ENCODE measurements around the gene HTR4.
A peak's percentile ranks its signal among the peaks of the same experiment; 100 is the strongest.

Gene HTR4

DNA sequence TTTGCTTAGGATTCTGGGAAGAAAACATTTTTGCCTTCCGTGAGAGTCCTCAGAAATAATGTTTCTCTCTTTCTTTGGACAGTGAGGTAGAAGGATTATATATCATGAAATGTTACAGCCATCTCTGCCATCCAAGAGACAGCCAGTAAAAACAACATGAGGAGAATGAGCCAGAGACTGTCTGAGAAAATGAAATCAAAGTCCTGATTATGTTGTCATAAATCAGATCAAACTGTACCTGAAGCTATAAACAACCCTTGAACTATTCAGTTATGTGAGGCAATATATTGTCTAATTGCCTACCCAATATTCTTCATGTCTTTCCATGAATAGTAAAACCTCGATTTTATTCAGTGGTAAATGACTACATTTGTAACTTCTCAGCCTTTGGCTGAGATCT lies 9.2 kb upstream of the HTR4 start:
- DNase-seq (ENCODE audit: low read depth) = no peak

DNA sequence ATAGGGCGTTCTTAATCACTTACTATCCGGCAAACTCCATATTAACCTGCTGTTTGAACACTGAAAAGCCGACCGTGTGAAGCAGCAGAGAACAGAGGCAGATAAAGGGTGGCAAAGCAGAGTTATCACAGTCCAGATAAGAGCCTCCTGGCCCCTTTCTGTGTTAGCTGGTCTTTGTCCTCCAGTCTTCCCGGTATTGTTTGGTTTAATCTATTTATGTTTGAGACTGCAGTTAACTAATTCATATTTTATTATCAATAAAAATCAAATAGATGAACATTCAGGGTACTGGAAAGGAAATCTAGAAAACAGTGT lies 6.0 kb upstream of the HTR4 start:
- no peak for DNase-seq (ENCODE audit: low read depth)

DNA sequence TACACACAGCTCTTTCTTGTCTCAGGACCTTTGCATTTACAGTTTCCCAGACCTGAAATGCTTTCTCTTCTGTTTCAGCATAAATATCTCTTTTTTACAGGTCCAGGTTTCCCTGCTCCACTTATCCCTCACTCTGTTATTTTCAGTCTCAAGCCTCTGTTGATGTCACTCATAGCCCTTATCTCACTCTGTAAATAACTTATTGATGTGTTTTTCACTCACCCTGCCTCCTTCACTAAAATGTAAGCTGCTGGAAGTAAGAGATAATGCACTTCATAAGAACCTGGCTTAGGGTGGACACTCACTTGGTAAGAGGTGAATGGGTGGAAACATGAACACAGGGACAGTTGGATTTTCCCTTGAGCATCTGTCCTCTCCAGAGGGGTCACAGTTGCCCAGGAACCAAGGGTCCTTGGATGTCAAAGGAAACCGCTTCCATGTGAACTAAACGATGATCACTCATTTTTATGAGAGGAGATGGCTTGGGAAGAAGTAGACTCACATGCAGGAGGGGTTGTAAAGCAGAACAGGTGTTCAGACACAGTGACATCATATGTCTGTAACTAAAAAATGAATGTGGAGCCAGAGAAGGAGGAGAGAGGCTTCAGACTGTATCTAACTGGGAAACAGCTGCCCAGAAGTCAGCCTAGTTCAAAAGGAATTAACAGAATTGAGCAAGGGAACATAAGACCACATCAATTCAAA lies 5.5 kb upstream of the HTR4 start:
- DNase-seq (ENCODE audit: low read depth) = no peak

DNA sequence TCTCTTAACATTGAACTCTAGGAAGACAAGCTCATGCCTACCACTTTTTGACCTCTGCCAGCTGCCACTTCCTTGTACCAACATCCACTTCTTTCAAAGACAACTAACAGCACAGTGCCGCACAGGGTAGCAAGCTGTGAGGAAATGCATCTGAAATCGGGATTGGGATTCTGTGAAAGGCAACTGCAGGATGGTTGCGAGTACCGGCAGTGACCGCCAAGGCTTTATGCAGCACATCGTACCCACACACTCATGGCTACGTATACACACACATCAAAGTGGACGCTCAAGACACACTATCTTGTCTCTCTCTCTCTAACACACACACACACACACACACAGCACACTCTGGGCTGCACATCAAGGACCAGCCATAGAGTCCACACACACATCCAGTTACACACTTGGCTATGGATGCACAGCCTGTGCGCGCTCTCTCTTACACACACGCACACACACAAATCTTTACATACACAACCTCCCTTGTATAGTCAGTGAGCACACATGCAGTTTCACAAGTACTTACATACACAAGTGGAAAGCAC lies 964 bp downstream of the HTR4 start:
- no peak for DNase-seq (ENCODE audit: low read depth)

DNA sequence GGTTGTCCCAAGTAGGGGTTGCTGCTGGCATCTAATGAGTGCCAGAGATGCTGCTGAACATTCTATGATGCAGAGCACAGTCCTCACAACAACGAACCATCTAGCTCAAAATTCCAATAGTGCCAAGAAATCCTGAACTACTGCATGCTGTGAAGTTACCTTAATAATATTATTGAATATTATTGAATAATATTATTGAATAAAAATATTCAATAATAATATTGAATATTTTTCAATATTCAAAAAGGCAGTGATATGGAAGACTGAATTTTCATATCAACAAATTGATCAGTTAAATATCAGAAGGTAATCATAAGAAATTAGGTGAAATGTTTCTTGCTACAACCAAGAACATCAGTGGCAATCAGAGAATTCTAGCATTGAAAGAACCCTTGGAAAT lies 2.8 kb downstream of the HTR4 start:
- no peak for DNase-seq (ENCODE audit: low read depth)

DNA sequence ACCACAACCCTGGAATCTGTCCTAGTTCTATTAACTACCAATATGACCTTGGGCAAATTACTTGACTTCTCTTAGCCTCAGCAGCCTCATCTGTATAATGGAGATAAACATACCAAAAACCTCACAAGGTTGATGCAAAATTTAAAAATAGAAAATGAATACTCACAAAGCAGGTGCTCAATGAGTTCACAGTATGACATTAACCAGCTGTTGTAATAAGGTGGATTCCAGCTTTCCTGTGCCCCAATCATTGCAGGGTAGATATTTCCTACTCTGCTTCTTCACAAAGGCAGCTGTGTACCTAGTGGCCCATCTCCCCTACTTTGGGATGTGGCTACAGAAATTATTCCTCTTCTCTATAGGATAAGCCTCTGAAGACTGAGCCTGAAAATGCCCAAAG lies 8.8 kb downstream of the HTR4 start:
- no peak for DNase-seq (ENCODE audit: low read depth)

DNA sequence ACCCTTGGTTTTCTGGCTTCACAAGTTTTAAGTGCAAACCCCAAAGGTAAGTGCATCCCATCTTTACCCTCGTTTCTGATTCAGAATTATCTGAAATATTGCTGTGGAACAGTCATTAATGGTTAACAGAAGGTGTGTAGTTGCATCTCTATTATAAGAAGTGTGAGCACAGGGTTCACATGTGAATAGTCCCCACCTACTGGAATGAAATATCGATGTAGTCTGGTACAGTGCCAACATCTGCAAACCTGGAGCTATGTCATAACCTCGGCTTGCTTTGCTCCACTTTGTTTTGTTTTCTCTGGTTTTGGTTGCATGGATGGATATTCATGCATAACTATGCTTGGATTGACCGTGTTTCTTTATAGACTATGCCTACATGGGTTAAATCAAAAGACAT lies 12.6 kb downstream of the HTR4 start:
- DNase-seq (ENCODE audit: low read depth) = no peak

DNA sequence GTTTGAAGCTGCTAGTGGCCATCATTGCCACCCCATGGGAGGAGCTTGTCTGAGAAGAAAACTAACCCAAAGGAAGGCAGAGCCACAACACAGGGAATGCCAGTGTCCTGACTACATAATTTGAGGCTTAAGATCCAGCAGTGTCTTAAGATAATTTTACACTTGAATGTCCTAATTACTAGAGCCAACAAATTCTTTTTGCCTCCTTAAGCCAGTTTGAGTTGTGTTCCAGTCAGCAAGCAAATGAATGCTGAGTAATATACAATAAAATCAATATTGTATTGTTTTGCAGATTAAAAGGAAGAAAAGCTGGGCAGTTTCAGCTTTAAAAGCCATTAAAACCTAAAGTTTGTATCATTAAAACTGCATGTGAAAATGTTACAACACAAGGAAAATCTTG lies 13.9 kb downstream of the HTR4 start:
- DNase-seq (ENCODE audit: low read depth) = no peak

DNA sequence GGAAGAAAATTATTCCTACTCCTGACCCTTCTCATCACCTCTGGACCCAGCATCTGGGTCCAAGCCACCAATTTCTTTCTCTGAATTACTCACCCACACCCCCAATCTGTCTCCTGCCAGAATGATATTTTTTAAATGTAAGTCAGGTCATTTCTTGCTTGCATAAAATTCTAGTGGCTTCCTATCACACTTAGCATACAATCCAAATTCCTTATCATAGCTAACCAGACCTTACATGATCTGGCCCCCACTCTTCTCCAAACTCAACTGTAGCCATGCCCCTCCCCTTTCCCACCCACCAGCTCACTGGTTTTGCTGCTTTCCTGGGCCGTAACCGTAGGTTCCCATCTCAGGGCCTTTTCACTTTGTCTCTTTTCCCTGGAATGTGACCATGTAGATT lies 15.2 kb downstream of the HTR4 start:
- DNase-seq (ENCODE audit: low read depth) = no peak

DNA sequence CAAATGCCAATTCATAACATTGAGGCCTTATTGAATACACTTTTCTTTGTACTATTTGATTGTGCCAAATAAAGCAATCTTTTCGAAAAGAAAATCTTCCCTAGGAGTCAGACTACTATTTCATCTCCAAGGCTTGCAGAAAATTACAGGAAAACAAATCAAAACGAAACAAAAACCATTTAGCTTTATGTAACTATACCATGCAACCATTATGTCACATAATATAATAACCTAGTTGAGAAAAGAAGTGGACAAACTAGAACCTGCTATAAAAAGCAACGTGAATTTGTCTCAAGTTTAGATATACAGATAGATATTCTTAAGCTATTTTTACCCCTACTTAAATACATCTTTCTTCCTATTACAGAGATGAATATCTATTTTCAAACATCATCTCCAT lies 18.0 kb downstream of the HTR4 start:
- no peak for DNase-seq (ENCODE audit: low read depth)

DNA sequence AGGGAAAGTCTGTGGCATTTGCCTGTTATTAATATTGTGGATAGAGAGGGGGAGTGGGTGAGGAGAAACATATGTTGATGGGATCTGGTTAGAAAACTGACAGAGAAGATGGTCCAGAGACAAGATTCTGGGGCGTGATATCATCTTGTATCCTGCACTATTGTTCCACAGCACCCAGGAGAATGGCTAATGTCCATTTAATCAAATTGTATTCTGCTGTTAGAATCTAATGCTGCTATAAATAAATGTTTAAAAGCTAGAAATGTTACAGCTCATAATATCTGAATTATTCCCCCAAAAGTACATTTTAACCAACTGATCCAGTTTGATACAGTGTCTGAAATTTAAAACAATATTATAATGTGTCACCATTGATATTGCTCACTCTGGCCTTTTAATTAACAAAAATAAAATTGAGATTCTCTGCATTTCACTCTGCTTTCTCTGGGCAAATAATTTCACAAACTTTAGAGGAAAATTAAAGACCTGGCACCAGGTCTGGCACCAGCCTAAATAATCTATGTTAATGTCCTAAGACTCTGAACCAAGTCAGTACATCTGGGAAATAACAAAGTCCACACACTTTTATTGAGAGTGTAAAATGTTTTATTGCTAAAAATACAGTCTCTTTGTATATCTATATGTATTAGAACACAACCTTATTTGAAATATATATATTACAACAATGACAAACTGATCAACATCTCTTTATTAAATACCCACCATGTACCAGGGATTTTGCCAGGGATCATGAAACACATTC lies 18.8 kb downstream of the HTR4 start:
- no peak for DNase-seq (ENCODE audit: low read depth)

DNA sequence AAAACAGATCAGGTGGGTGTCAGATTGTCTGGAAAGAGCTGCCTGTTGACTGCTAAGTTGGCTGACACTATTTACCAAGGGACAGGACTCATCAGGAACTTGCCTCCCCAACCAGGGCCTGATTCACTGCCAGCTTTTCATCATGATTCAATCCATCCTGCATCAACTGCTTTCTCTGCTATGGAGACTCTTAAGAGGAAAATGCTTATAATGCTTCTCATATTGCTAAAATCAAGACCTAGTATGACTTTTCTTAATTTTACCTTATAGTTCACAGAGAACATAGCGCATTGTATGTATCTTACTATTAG lies 21.3 kb downstream of the HTR4 start:
- no peak for DNase-seq (ENCODE audit: low read depth)

DNA sequence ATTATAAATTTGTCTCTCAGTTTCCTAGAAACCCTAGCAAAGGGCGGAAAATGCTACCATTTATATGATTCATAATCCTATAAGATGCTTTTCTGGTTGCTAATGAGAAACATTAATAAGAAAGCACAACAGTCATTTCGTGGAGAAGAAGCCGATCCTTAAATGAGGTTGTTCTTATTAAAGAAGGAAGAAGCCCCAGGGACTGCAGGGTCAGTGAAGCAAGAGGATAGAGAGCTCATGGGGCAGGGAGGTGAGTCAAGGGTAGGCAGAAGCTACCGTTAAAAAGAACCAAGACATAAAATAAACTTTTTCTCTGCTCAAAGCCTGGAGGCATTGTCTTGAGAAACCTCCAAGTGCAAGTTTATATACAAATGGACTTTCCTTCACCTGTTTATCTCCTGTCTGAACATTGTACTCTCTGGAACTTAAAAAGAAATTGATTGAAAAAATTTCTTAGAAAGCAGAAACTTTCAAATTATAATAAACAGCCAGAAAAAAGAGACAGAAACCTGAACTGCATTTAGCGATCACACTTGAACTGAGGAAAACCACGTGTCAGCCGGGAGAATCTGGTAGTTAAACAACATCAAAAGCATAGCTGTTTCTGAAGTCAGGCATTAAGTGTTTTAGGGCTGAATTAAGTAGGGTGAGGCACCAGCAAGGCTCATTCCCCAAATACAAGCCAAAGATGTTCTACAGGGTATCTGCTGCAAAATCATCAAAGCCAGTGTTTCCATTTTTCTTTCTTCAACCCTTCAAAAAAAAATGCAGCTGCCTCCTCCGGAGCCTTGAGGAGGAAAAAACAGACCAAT lies 21.9 kb downstream of the HTR4 start:
- no peak for DNase-seq (ENCODE audit: low read depth)

DNA sequence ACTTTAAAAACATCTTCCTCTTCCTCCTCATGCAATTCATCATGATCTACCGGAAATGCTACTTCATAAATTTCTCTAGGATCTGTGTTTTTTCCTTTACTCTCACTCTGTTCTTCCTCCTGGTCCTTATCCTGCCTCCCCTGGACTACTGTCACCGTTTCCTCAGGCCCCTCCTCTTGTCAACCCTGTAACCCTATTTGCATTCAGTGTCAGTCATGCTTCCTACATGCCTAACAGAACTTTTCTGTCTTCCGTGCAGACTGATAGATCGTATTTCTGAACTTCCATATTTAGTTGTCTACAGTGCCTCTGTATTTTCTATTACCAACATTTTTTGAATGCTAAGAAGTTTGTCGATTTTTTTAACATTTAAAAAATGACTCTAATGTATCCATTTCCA lies 27.3 kb downstream of the HTR4 start:
- no peak for DNase-seq (ENCODE audit: low read depth)

DNA sequence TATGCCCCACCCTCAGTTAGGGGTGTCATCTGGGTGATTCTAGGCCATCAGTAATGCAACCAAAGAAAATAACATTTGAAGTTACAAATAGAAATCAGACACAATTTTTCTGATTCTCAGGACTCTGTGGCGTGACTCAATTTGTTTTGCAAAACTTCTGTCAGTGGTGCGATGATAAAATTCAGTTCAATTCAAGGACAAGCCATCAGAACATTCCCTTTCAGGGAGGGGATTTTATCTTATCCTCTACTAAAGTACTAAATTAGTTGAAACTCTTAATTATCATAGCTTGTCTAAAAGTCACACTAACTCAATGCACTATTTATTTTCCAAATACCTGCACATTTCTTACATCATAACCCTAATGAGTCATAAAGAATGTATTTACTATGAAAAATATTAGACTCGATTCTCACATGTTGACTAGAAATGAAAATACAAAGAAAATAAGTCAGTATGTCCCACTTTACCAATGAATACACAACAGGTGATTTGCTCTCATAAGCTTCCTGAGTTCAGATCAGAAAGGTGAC lies 28.2 kb downstream of the HTR4 start:
- no peak for DNase-seq (ENCODE audit: low read depth)

DNA sequence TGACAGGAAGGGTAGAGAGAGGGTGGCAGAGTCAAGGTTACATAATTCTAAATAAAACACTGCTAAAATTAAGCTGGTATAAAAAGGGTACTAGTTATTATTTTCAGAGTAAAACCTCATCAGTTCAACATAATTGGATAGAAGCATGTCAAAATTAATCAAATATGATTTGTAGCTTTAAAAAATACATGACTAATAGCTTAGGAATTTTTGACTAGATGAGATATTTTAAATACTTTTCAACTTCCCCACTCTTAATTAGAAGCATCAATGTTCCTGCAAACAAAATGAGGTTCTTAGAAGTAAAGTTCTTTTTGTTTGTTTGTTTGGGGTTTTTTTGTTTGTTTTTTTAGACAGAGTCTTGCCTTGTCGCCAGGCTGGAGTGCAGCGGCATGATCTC lies 29.1 kb downstream of the HTR4 start:
- no peak for DNase-seq (ENCODE audit: low read depth)

DNA sequence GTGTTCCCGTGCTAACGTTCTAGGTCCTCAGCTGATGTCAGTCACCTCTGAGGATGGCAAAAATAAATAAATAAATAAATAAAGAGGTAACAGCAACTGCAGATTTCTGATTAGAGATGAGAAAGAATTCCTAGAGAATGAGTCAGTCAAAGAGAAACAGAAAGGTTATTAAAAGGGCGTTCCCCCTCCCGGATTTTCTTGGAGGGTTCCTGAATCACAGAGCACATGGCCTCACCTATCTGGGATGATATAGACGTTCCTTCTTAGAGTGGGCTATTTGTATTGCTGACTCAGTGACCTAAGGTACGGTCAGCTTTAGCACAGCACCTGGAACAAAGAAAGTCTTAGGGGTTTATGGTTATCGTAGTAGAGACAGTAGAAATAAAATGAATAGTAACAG lies 30.6 kb downstream of the HTR4 start:
- peak; percentile 8 for DNase-seq (ENCODE audit: low read depth)

DNA sequence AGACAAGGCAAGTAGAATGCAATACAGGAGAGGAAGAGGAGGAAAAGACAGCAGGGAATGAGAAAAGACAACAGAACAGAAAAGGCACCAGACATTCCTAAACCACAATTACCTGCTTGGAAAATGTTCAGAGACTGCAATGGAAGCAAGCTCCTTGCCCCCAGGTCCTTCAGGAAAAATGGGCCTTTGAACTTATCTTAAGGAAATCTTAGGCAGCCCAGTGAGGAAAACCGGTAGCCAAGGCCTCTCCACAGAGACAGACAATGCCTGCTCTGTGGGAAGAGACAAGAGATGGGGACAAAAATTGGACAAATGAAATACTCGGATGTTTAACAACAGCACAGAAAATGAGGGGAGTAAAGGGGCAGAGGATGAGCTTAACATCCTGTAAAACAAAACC lies 31.2 kb downstream of the HTR4 start:
- DNase-seq (ENCODE audit: low read depth) = no peak

DNA sequence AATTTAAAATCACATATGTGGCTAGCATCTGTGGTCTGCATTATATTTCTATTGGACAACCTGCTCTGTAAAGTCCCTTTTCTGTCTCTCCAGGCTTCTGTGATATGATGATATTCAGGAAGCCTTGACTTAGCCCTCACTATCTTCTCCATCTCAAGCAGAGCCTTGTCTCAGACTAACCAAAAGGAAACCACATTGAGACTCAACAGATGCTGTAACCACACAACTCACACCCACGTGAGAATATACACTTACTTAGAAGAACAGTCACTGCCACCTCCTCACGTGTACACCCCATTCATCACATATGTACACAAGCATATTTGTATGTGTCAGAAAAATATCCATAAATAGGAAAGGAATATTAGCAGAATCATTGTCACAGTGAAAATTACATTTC lies 33.6 kb downstream of the HTR4 start:
- no peak for DNase-seq (ENCODE audit: low read depth)

DNA sequence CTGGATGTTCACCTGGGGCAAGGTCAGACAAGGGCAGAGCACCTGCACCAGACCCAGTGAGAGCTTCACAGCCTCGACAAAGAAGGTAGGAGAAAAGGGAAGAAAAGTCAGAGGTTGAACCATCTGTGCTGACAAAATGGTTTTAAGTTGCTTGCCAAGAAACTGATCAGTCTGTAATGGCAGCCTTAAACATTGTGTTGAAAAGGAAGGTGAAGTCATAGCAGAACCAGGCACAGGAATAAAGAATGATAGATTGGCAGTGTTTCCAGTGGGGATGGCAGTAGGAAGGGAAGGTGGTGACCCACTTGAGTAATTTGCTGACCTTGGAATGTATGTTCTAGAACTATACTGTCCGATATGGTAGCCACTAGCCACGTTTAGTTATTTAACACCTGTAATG lies 34.2 kb downstream of the HTR4 start:
- no peak for DNase-seq (ENCODE audit: low read depth)

DNA sequence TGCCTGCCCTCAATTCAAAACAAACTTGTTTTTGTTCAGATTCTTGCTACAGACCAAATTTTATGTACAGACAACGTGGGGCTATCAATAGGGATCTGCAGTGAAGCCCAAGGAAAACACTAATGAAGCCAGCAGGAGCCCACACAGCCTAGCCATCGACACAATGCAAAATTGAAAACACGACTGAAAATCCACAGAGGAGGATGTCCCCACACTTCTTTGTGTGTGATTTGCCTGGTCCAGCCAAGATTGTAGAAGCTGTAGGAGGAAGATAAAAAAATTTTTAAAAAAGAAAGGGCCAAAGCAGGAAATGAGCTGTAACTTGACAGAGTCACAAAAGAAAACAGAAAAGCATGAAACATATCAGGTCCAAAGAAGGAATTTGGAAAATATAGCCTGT lies 34.8 kb downstream of the HTR4 start:
- no peak for DNase-seq (ENCODE audit: low read depth)

DNA sequence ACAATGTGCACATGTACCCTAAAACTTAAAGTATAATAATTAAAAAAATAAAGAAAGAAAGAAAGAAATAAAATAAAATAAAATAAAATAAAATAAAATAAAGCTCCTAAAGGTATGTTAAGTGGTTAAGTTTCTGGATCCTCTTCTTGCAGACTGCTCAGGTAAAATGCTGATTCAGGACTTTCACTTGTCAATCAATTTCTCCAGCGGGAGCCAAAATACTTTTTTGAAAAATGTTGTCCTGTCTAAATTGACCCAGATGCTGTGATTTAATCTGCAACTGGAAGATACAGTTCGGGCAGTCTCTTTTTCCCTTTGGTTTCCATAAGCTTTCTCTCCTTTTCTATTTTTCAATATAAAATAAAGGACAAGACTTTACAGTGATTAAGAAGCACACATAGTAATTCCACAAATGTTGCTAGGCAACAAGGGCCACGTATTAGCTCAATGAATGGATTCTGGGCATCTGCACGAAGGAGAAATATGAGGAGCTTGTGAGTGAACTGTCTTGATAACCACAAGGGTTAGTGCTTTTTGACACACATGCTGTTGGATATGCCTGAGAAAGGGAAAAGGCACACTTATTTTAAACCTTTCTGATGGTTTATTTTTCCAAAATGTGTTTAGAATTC lies 38.6 kb downstream of the HTR4 start:
- peak; percentile 54 for DNase-seq (ENCODE audit: low read depth)

DNA sequence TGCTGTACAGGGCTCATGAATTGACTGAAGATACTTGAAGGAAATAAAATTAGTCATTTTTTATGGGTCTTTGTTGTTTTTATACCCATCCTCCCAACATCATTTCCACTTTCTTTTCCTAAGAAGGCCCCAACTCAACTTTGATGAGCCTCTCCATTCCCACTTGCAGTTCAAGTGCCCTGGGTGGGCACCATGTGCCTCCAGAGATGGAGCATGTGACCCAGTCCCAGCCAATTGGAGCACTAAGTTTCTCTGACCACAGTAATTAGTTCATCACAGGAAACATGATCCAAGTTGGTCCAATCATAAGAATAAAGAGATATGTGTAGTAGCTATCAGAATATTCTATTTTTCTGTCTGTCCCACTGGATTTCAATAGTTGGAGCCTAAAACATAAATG lies 46.9 kb downstream of the HTR4 start:
- no peak for DNase-seq (ENCODE audit: low read depth)
